ENCODE data around the gene PANK1. TPM values are rescaled to one million over a fixed set of nuclear protein-coding genes. Genes with fewer than 3 reads are reported as not detected.
A peak's percentile ranks its signal among the peaks of the same experiment; 100 is the strongest.

PANK1 gene
- total RNA-seq, 4 donors from 2014 or later = under 0.01 to 25.9 (median 2.6) TPM

MicroRNA genes within 50 kb of the gene (microRNA counts, 767-probe panel; counts per million panel counts)
- 4,910 to 6,072 counts per million in 2 donors for microRNA hsa-miR-107

Small RNA genes within 50 kb of the gene (microRNA-seq; reads per million reads assigned to microRNA genes)
- 140 reads per million, percentile 61 among the genes with 10 or more reads in this experiment for gene MIR107 (ENCODE audit: borderline microRNAs expressed, borderline replicate concordance)

Small RNA genes within 50 kb of the gene (small RNA-seq; reads per million reads assigned to genes)
- 0.79 reads per million, percentile 33 among the genes with 10 or more reads in this experiment for gene MIR107

Other genes starting within 250 kb of the PANK1 start
- gene IFIT5, start 230.7 kb downstream of the PANK1 start, total RNA-seq = 10 to 100 TPM in 3 of 4 donors, 1 to 10 TPM in 1; 7.7 to 38.2 (median 29.4) TPM
- 1 to 10 TPM in 1 of 4 donors, under 1 TPM in 3; 0.26 to 7.4 (median 0.51) TPM for gene SLC16A12, start 109.6 kb downstream of the PANK1 start, total RNA-seq
- 10 to 100 TPM in 2 of 4 donors, 1 to 10 TPM in 1, under 1 TPM in 1; 0.77 to 19.4 (median 6.3) TPM for gene KIF20B, start 56.3 kb upstream of the PANK1 start, total RNA-seq

Measured in uterus (tissue), 4 donors.